Measurements from ENCODE around the gene OBSCN. TPM values are rescaled to one million over a fixed set of nuclear protein-coding genes. Genes with fewer than 3 reads are reported as not detected.
A peak's percentile ranks its signal among the peaks of the same experiment; 100 is the strongest.

OBSCN gene
- total and polyA plus RNA-seq, 2 of the 4 experiments (the other 2 are of a cell fraction): 4.1 to 9.5 TPM

GRCh38 chr1:228369608-228370438, 162.0 kb downstream of the OBSCN start (continued):
- TF ChIP-seq MAZ (IDR thresholded peaks at IDR 0.05; ENCODE audit: borderline replicate concordance, low read depth, low read length): no peak

DNA sequence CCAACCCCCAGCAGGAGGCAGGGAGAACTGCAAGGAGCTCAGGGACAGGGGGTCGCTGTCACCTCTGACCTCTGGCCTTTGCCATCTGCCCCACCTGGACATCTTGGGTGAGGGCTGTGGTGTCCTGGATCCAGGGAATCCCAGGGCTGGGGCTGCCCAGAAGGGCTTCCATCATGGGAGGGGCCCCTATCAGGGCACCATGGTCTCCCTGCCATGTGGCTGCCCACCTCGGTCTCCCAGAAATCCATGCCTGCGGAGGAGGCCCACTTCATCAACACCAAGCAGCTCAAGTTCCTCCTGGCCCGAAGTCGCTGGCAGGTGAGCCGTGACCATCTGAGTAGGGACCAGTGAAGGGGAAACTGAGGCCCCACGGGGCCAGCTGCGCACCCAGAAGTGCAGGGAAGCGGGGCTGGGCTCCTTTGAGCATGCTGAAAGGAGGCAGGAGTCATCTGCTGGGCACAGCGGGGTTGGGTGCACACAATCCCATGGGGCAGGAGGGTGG, 162.6 kb downstream of the OBSCN start:
- BruUV-seq (replicated peaks): no TSS peak

More for the DNA sequence above, 162.6 kb downstream of the OBSCN start:
- in situ Hi-C loops (cut with MboI; ENCODE audit: low sequenced_read_pairs) (no loop called here), intact Hi-C loops (cut with micrococcal nuclease) (no loop called here), dilution Hi-C loops (cut with HindIII; ENCODE audit: low sequenced_read_pairs, unreplicated experiment) (no loop called here)
- Histone ChIP-seq H3K23ac (ENCODE audit: low read depth, low read length) (no peak overlapping the region), H2BK20ac (ENCODE audit: low read depth, low read length) (no peak overlapping the region), H3K4me1 (ENCODE audit: control insufficient read depth, insufficient read depth, low read length) (peaks cover 12% of the 10 kb centered on the region; the same call in 1 of the 2 replicates), H3K9me1 (ENCODE audit: insufficient read depth, low read length) (0 out of 2 replicates have a peak, but pooled peaks cover 4% of the 10 kb centered on the region), H3K14ac (replicated peaks; ENCODE audit: low read depth, low read length) (no peak overlapping the region), H3K18ac (ENCODE audit: low read depth, low read length) (no peak overlapping the region), H2BK120ac (ENCODE audit: low read depth, low read length) (no peak overlapping the region), H2AK5ac (ENCODE audit: low read depth, low read length) (no peak overlapping the region), H2AFZ (replicated peaks; ENCODE audit: low read length, poor library complexity) (peak overlapping the region; percentile 58), H3K4me2 (ENCODE audit: low read depth, low read length) (no peak overlapping the region), H3K27ac (ENCODE audit: insufficient read depth, low read length) (no peak overlapping the region), H4K91ac (ENCODE audit: insufficient read depth, low read depth, low read length) (no peak overlapping the region), H2AK9ac (replicated peaks; ENCODE audit: low read depth, low read length, poor library complexity) (no peak overlapping the region), H2BK5ac (ENCODE audit: low read depth, low read length, poor library complexity, severe bottlenecking) (no peak overlapping the region), H3K79me1 (ENCODE audit: low read depth in 1 of 2, low read length in 2 of 2) (no peaks in the 10 kb centered on the region), H2BK15ac (ENCODE audit: low read depth, low read length) (no peak overlapping the region), H3K36me3 (ENCODE audit: control insufficient read depth, insufficient read depth, low read length) (no peaks in the 10 kb centered on the region), H3K4me3 (ENCODE audit: insufficient read depth, low read depth, low read length) (no peak overlapping the region), H4K5ac (ENCODE audit: low read depth, low read length) (no peak overlapping the region), H3K56ac (ENCODE audit: extremely low read depth, insufficient read depth, low read length) (no peak overlapping the region), H3K9me3 (ENCODE audit: control insufficient read depth, insufficient read depth, low read length) (no peaks in the 10 kb centered on the region), H3K27me3 (ENCODE audit: control insufficient read depth, insufficient read depth, low read length) (0 out of 2 replicates have a peak, but pooled peaks cover 3% of the 10 kb centered on the region), H3K9ac (ENCODE audit: low read depth, low read length) (no peak overlapping the region), H4K8ac (ENCODE audit: low read depth in 2 of 2, low read length in 2 of 2) (no peak overlapping the region), H4K20me1 (ENCODE audit: insufficient read depth, low read length) (no peaks in the 10 kb centered on the region), H3K4ac (ENCODE audit: low read depth, low read length) (no peak overlapping the region)
- DNase-seq (no peak), ATAC-seq (ENCODE audit: low read depth) (no peak)
- POLR2A ChIA-PET (ENCODE audit: unreplicated experiment): no interaction called here
- CTCF ChIA-PET: no interaction called here
- TF ChIP-seq MXI1 (IDR thresholded peaks at IDR 0.05; ENCODE audit: borderline replicate concordance, low read depth, low read length) (no peak), BHLHE40 (IDR thresholded peaks at IDR 0.05; ENCODE audit: low read depth, low read length) (no peak), CHD1 (IDR thresholded peaks at IDR 0.05; ENCODE audit: low read depth, low read length) (no peak), RFX5 (IDR thresholded peaks at IDR 0.05; ENCODE audit: low read depth, low read length) (no peak), SMC3 (IDR thresholded peaks at IDR 0.05; ENCODE audit: low read depth, low read length) (no peak), NFE2L2 (IDR thresholded peaks at IDR 0.05; ENCODE audit: low read depth, low read length) (no peak)
- TF ChIP-seq, protein P1, sequence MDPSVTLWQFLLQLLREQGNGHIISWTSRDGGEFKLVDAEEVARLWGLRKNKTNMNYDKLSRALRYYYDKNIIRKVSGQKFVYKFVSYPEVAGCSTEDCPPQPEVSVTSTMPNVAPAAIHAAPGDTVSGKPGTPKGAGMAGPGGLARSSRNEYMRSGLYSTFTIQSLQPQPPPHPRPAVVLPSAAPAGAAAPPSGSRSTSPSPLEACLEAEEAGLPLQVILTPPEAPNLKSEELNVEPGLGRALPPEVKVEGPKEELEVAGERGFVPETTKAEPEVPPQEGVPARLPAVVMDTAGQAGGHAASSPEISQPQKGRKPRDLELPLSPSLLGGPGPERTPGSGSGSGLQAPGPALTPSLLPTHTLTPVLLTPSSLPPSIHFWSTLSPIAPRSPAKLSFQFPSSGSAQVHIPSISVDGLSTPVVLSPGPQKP (IDR thresholded peaks at IDR 0.05; ENCODE audit: borderline replicate concordance, low read depth, low read length): no peak
- TF ChIP-seq, protein P2, sequence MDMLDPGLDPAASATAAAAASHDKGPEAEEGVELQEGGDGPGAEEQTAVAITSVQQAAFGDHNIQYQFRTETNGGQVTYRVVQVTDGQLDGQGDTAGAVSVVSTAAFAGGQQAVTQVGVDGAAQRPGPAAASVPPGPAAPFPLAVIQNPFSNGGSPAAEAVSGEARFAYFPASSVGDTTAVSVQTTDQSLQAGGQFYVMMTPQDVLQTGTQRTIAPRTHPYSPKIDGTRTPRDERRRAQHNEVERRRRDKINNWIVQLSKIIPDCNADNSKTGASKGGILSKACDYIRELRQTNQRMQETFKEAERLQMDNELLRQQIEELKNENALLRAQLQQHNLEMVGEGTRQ (IDR thresholded peaks at IDR 0.05; ENCODE audit: low read depth, low read length): no peak
- 83% methylated on average over 3 of the region's 10 CpGs; no CpG with 5 or more reads in 1 of the 2 experiments for WGBS, 2 experiments (ENCODE audit: extremely low coverage in 2 of 2, insufficient read length in 1 of 2)
